Glutamatergic neuron (in vitro differentiated cells): ENCODE data around the gene COA1. TPM values are rescaled to one million over a fixed set of nuclear protein-coding genes. Genes with fewer than 3 reads are reported as not detected.

Experiments
- DNase-seq: peaks from one replicate; pipeline ENCODE4 v3.0.0; 2022
- H3K27ac Mint-ChIP-seq: one replicate; pipeline ENCODE4 v1.8.0; 2020; ENCODE audit warnings: mild to moderate bottlenecking, mixed read lengths, inconsistent platforms; ENCODE audit not compliant: unreplicated experiment
- H3K27me3 Mint-ChIP-seq: one replicate; pipeline ENCODE4 v1.8.0; 2020; ENCODE audit warnings: mild to moderate bottlenecking, moderate library complexity, mixed read lengths, inconsistent platforms; ENCODE audit not compliant: unreplicated experiment
- H3K36me3 Mint-ChIP-seq: one replicate; pipeline ENCODE4 v1.8.0; 2020; ENCODE audit warnings: mild to moderate bottlenecking, mixed read lengths, inconsistent platforms; ENCODE audit not compliant: unreplicated experiment
- H3K4me1 Mint-ChIP-seq: one replicate; pipeline ENCODE4 v1.8.0; 2020; ENCODE audit warnings: mild to moderate bottlenecking, low read depth, mixed read lengths, inconsistent platforms; ENCODE audit not compliant: unreplicated experiment
- H3K4me3 Mint-ChIP-seq: one replicate; pipeline ENCODE4 v1.8.0; 2020; ENCODE audit warnings: mild to moderate bottlenecking, mixed read lengths, inconsistent platforms; ENCODE audit not compliant: unreplicated experiment
- H3K9me3 Mint-ChIP-seq: one replicate; pipeline ENCODE4 v1.8.0; 2020; ENCODE audit warnings: mild to moderate bottlenecking, moderate library complexity, mixed read lengths, inconsistent platforms; ENCODE audit not compliant: unreplicated experiment
- total RNA-seq: library from RNA; stranded (reverse); fragmentation: NEBNext Ultra II Directional; extraction: Animal tissue kit (Norgen Biotek cat#: 25700); gene quantifications from one replicate; pipeline ENCODE4 v1.2.1, GENCODE V29; 2021; ENCODE audit not compliant: unreplicated experiment
- TF ChIP-seq, protein P1 (sequence below): fragments of 200-600 bp; sonication (generic); IDR thresholded peaks from one replicate; pipeline ENCODE4 v1.5.0; 2021; ENCODE audit not compliant: partially characterized antibody, unreplicated experiment

COA1 gene
- total RNA-seq, 1 donor from 2014 or later: 73.7 TPM

DNA sequence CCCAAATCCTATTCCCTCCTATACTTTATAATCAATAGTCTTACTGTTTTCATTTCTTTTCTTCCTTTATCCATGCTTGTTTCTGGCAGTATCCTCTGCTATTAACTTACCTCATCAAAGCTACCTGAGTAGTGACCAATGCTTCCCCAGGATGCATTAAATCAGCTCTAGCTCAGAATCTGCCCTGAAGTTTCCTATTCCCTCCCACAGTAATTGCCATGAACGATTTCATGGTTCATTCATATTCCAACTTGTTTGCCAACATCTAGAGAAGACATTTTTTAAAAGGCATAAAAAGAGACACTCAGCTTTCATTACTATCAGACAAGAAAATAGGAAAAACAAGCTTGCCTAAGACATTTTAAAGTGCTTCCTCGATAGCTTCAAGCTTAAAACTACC, 42.3 kb downstream of the COA1 start:
- Mint-ChIP-seq H3K4me1 (no peaks in the 10 kb centered on the region), H3K4me3 (no peak overlapping the region), H3K36me3 (peaks cover 9% of the 10 kb centered on the region), H3K27me3 (no peaks in the 10 kb centered on the region), H3K9me3 (peaks cover 7% of the 10 kb centered on the region), H3K27ac (no peak overlapping the region)
- DNase-seq: no peak
- TF ChIP-seq, protein P1, sequence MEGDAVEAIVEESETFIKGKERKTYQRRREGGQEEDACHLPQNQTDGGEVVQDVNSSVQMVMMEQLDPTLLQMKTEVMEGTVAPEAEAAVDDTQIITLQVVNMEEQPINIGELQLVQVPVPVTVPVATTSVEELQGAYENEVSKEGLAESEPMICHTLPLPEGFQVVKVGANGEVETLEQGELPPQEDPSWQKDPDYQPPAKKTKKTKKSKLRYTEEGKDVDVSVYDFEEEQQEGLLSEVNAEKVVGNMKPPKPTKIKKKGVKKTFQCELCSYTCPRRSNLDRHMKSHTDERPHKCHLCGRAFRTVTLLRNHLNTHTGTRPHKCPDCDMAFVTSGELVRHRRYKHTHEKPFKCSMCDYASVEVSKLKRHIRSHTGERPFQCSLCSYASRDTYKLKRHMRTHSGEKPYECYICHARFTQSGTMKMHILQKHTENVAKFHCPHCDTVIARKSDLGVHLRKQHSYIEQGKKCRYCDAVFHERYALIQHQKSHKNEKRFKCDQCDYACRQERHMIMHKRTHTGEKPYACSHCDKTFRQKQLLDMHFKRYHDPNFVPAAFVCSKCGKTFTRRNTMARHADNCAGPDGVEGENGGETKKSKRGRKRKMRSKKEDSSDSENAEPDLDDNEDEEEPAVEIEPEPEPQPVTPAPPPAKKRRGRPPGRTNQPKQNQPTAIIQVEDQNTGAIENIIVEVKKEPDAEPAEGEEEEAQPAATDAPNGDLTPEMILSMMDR: no peak

DNA sequence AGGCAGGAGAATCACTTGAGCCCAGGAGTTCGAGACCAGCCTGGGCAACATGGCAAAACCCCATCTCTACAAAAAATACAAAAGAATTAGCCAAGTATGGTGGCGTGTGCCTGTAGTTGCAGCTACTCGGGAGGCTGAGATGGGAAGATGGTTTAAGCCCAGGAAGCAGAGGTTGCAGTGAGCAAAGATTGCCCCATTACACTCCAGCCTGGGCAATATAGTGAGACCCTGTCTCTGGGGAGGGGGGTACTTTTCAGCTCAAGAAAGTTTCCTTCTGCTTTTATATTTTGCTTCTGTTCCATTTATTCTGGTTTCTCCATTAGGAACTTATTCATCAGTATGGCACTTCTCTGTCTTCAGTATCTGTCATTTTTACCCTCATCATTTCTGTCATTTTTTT, 48.6 kb downstream of the COA1 start:
- no peak for DNase-seq
- H3K9me3 Mint-ChIP-seq: peaks cover 10% of the 10 kb centered on the region
- H3K4me1 Mint-ChIP-seq: peaks cover 2% of the 10 kb centered on the region
- no peak overlapping the region for H3K4me3 Mint-ChIP-seq
- no peaks in the 10 kb centered on the region for H3K27me3 Mint-ChIP-seq
- TF ChIP-seq, protein P1: no peak
- peaks cover 9% of the 10 kb centered on the region for H3K36me3 Mint-ChIP-seq
- no peak overlapping the region for H3K27ac Mint-ChIP-seq

DNA sequence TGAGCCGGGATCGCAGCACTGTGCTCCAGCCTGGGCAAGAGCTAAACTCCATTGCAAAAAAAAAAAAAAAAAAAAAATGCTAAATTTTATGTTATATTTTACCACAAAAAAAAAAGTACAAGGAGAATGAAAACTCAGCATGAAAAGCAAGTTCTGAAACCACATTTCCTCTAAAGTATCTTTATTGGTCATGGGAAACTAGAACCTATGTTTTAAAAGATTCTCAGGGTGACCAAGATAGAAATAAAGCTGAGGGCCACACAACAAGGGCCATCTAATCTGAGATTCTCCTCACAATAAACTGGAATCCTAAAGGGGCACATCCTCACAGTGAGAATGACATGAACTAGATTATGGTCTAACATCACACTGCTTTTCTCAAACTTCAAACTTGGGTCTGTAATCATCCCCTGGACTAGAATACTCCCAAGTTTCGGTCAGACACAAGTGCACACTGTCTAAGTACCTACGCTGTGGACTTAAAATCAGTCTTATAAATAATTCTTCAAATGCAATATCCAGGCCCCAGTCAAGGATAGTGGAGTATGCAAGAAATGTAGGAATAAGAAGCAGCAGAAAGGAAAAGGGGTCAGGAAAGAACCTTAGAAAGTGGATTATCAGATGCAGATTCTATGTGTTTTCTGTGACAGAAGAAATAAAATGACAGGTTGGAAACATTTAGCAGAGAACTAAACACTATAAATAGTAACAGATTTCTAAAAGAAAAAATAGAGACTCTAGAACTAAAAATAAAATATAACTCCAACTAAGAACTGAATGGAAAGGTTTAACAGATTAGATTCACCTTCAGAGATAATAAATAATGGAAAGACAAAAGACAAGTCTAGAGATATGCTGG, 49.9 kb downstream of the COA1 start:
- H3K27me3 Mint-ChIP-seq: no peaks in the 10 kb centered on the region
- peaks cover 9% of the 10 kb centered on the region for H3K36me3 Mint-ChIP-seq
- H3K27ac Mint-ChIP-seq: no peak overlapping the region
- H3K9me3 Mint-ChIP-seq: peaks cover 10% of the 10 kb centered on the region
- peaks cover 2% of the 10 kb centered on the region for H3K4me1 Mint-ChIP-seq
- H3K4me3 Mint-ChIP-seq: no peak overlapping the region
- TF ChIP-seq, protein P1: no peak
- DNase-seq: no peak

DNA sequence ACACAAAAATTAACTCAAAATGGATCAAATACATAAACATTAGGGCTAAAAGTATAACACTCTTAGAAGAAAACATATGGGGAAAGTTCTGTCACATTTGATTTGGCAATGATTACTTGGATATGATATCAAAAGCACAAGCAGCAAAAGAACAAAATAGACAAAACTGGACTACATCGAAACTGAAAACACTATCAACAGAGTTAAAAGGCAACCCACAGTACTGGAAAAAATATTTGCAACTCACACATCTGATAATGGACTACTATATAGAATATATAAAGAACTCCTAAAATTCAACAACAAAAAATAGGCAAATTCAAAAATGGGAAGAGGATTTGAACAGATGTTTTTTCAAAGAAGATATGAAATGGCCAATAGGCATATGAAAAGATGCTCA, 51.0 kb downstream of the COA1 start:
- TF ChIP-seq, protein P1: no peak
- H3K9me3 Mint-ChIP-seq: peaks cover 5% of the 10 kb centered on the region

DNA sequence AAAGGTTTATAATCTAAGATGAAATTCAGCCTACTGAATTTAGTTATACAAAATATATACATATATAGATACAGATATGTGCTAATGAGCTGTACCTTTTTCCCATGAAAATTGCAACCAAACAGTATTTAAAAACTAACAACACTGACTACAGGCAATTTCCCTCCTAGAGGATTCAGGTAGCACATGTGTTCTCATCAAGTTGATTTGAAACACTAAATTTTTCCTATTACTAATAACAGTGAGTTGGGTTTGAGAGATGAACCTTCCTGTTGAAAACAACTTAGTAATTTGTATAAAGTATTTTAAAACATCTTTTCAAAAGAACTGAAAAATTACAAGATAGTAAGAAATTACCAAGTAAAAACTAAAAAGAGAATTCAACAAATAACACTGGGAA, 51.5 kb downstream of the COA1 start:
- Mint-ChIP-seq H3K9me3 (peaks cover 5% of the 10 kb centered on the region), H3K27ac (no peak overlapping the region), H3K36me3 (peaks cover 3% of the 10 kb centered on the region), H3K4me3 (no peak overlapping the region), H3K4me1 (peaks cover 2% of the 10 kb centered on the region), H3K27me3 (no peaks in the 10 kb centered on the region)
- DNase-seq: no peak
- TF ChIP-seq, protein P1: no peak

More for the DNA sequence above, 51.0 kb downstream of the COA1 start:
- H3K4me1 Mint-ChIP-seq: peaks cover 2% of the 10 kb centered on the region
- no peak overlapping the region for H3K27ac Mint-ChIP-seq
- peaks cover 3% of the 10 kb centered on the region for H3K36me3 Mint-ChIP-seq
- H3K27me3 Mint-ChIP-seq: no peaks in the 10 kb centered on the region
- H3K4me3 Mint-ChIP-seq: no peak overlapping the region
- no peak for DNase-seq
